Mononuclear cell (primary cell): ENCODE data around the gene GIMAP8. TPM values are rescaled to one million over a fixed set of nuclear protein-coding genes. Genes with fewer than 3 reads are reported as not detected.

Experiments used
- H3K27me3 ChIP-seq: 2 replicates; pipeline ENCODE4 v1.6.0; 2011; ENCODE audit warnings: low read length, control low read depth; ENCODE audit not compliant: insufficient read depth
- H3K4me1 ChIP-seq: 2 replicates; pipeline ENCODE4 v1.5.1; 2011; ENCODE audit warnings: mild to moderate bottlenecking, low read length, control low read depth; ENCODE audit not compliant: insufficient read depth
- H3K4me3 ChIP-seq: 2 replicates; pipeline ENCODE4 v1.5.1; 2011; ENCODE audit warnings: mild to moderate bottlenecking, low read length, moderate library complexity
- H3K9me3 ChIP-seq: 2 replicates; pipeline ENCODE4 v1.5.1; 2011; ENCODE audit warnings: low read depth, mild to moderate bottlenecking, control low read depth, low read length
- total RNA-seq: library from RNA; depleted of rRNA; stranded (reverse); fragments of >200 nt; gene quantifications from one replicate; pipeline ENCODE4 v1.2.3, GENCODE V29; 2012

The GIMAP8 gene
- total RNA-seq, 1 donor = 4.2 TPM

- Histone ChIP-seq H3K27me3 (no peaks in the 10 kb centered on the region), H3K4me1 (peaks cover 5% of the 10 kb centered on the region), H3K9me3 (no peaks in the 10 kb centered on the region), H3K4me3 (no peak overlapping the region)
Observed at GRCh38 chr7:150421831-150422230, 28.6 kb upstream of the GIMAP8 start.

GRCh38 chr7:150425670-150426069, 24.8 kb upstream of the GIMAP8 start:
- no peaks in the 10 kb centered on the region for H3K9me3 ChIP-seq
- H3K4me1 ChIP-seq = peaks cover 10% of the 10 kb centered on the region
- H3K27me3 ChIP-seq = no peaks in the 10 kb centered on the region
- no peak overlapping the region for H3K4me3 ChIP-seq

- Histone ChIP-seq H3K27me3 (no peaks in the 10 kb centered on the region), H3K4me1 (peaks cover 22% of the 10 kb centered on the region), H3K9me3 (no peaks in the 10 kb centered on the region), H3K4me3 (no peak overlapping the region)
Observed at GRCh38 chr7:150428671-150429451, 21.6 kb upstream of the GIMAP8 start.

GRCh38 chr7:150429699-150430098, 20.7 kb upstream of the GIMAP8 start:
- no peak overlapping the region for H3K4me3 ChIP-seq
- peaks cover 30% of the 10 kb centered on the region for H3K4me1 ChIP-seq
- H3K9me3 ChIP-seq = no peaks in the 10 kb centered on the region
- H3K27me3 ChIP-seq = no peaks in the 10 kb centered on the region

GRCh38 chr7:150430465-150431085, 19.9 kb upstream of the GIMAP8 start:
- Histone ChIP-seq H3K9me3 (no peaks in the 10 kb centered on the region), H3K27me3 (no peaks in the 10 kb centered on the region), H3K4me3 (no peak overlapping the region), H3K4me1 (peaks cover 39% of the 10 kb centered on the region)

- peaks cover 47% of the 10 kb centered on the region for H3K4me1 ChIP-seq
- no peaks in the 10 kb centered on the region for H3K27me3 ChIP-seq
- no peaks in the 10 kb centered on the region for H3K9me3 ChIP-seq
- H3K4me3 ChIP-seq = no peak overlapping the region
Observed at GRCh38 chr7:150431839-150432658, 18.4 kb upstream of the GIMAP8 start.

GRCh38 chr7:150432915-150433892, 17.2 kb upstream of the GIMAP8 start:
- Histone ChIP-seq H3K4me1 (peaks cover 47% of the 10 kb centered on the region), H3K9me3 (no peaks in the 10 kb centered on the region), H3K27me3 (no peaks in the 10 kb centered on the region), H3K4me3 (no peak overlapping the region)

- Histone ChIP-seq H3K4me1 (peaks cover 41% of the 10 kb centered on the region), H3K9me3 (no peaks in the 10 kb centered on the region), H3K27me3 (no peaks in the 10 kb centered on the region), H3K4me3 (no peak overlapping the region)
Observed at GRCh38 chr7:150434240-150434639, 16.2 kb upstream of the GIMAP8 start.

GRCh38 chr7:150435047-150435389, 15.4 kb upstream of the GIMAP8 start:
- H3K27me3 ChIP-seq = no peaks in the 10 kb centered on the region
- H3K9me3 ChIP-seq = no peaks in the 10 kb centered on the region
- peaks cover 41% of the 10 kb centered on the region for H3K4me1 ChIP-seq
- H3K4me3 ChIP-seq = no peak overlapping the region

GRCh38 chr7:150435390-150436073, 14.9 kb upstream of the GIMAP8 start:
- H3K4me3 ChIP-seq = no peak overlapping the region
- no peaks in the 10 kb centered on the region for H3K27me3 ChIP-seq
- H3K9me3 ChIP-seq = no peaks in the 10 kb centered on the region
- peaks cover 41% of the 10 kb centered on the region for H3K4me1 ChIP-seq

- Histone ChIP-seq H3K4me3 (no peak overlapping the region), H3K27me3 (no peaks in the 10 kb centered on the region), H3K4me1 (peaks cover 15% of the 10 kb centered on the region), H3K9me3 (peaks cover 6% of the 10 kb centered on the region)
Observed at GRCh38 chr7:150439967-150440366, 10.5 kb upstream of the GIMAP8 start.

GRCh38 chr7:150441524-150441923, 8.9 kb upstream of the GIMAP8 start:
- Histone ChIP-seq H3K27me3 (no peaks in the 10 kb centered on the region), H3K4me1 (peaks cover 3% of the 10 kb centered on the region), H3K4me3 (no peak overlapping the region), H3K9me3 (peaks cover 6% of the 10 kb centered on the region)

- Histone ChIP-seq H3K27me3 (no peaks in the 10 kb centered on the region), H3K4me1 (peaks cover 7% of the 10 kb centered on the region), H3K9me3 (peaks cover 6% of the 10 kb centered on the region), H3K4me3 (no peak overlapping the region)
Observed at GRCh38 chr7:150442811-150443210, 7.6 kb upstream of the GIMAP8 start.
